Naive B cell (primary cell): ENCODE measurements around the gene MLST8. TPM values are rescaled to one million over a fixed set of nuclear protein-coding genes. Genes with fewer than 3 reads are reported as not detected.

Experiments
- ATAC-seq, 2 donors: fragments of 150-1000 bp; cut with Tn5 transposase; 2 replicates each; pipeline ENCODE4 v1.10.0; 2021; ENCODE audit warnings: low read depth in 2 of 2, mild to moderate bottlenecking in 2 of 2, moderate library complexity in 2 of 2
- DNase-seq: peaks from one replicate; pipeline ENCODE4 v3.0.0; 2022
- H3K27ac Mint-ChIP-seq, 6 donors: one replicate each; pipeline ENCODE4 v1.8.0; 2020 to 2022; ENCODE audit warnings: mild to moderate bottlenecking in 6 of 6, mixed read lengths in 6 of 6, moderate library complexity in 5 of 6, inconsistent platforms in 2 of 6
- H3K27me3 Mint-ChIP-seq, 3 donors: one replicate each; pipeline ENCODE4 v1.8.0; 2021 to 2022; ENCODE audit warnings: mixed read lengths in 3 of 3, mild to moderate bottlenecking in 1 of 3
- H3K36me3 Mint-ChIP-seq, 2 donors: one replicate each; pipeline ENCODE4 v1.8.0; 2020 to 2022; ENCODE audit warnings: mixed read lengths in 2 of 2, inconsistent platforms in 1 of 2, mild to moderate bottlenecking in 1 of 2
- H3K4me1 Mint-ChIP-seq, 3 donors: one replicate each; pipeline ENCODE4 v1.8.0; 2020 to 2022; ENCODE audit warnings: mixed read lengths in 3 of 3, inconsistent platforms in 1 of 3, mild to moderate bottlenecking in 1 of 3, moderate library complexity in 1 of 3
- H3K4me3 Mint-ChIP-seq, 8 donors: one replicate each; pipeline ENCODE4 v1.8.0; 2020 to 2022; ENCODE audit warnings: mild to moderate bottlenecking in 8 of 8, mixed read lengths in 8 of 8, moderate library complexity in 8 of 8, inconsistent platforms in 2 of 8
- H3K9me3 Mint-ChIP-seq, 7 donors: one replicate each; pipeline ENCODE4 v1.8.0; 2020 to 2022; ENCODE audit warnings: mixed read lengths in 7 of 7, mild to moderate bottlenecking in 5 of 7, inconsistent platforms in 2 of 7, moderate library complexity in 1 of 7
- polyA plus RNA-seq, 6 donors: library from polyadenylated mRNA; unstranded; fragments of 300-500 nt; fragmentation: Illumina TruSeq; gene quantifications; one replicate each; pipeline ENCODE4 v1.2.3, GENCODE V29; 2021; ENCODE audit warnings: low read depth in 6 of 6

The MLST8 gene
- polyA plus RNA-seq, 6 donors from 2014 or later = 28.1 to 43.1 (median 33.4) TPM

DNA sequence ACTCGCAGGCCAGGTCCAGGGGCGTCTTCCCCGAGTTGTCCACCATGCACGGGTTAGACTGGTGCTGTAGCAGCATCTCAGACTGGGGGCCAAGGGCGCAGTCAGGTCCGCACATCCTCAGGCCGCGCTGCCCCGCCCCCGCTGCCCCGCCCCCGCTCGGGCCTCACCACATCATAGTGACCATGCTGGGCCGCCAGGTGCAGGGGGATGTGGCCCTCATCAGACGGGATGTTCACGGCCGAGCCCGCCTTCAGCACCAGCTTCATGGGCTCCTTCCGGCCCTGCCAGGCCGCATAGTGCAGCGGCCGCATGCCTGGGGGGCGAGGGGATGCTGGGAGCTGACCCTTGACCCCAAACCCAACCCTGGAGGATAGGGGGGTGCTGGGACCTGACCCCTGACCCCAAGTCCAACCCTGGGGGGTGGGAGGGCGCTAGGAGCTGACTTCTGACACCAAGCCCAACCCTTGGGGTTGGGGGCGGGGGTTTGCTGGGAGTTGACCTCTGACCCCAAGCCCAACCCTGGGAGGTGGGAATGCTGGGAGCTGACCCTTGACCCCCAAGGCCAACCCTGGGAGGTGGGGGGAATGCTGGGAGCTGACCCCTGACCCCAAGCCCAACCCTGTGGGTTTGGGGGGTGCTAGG, 15.9 kb upstream of the MLST8 start:
- DNase-seq (no peak), ATAC-seq (no peak)
- no peak overlapping the region for H3K27ac Mint-ChIP-seq
- H3K9me3 Mint-ChIP-seq = no peaks in the 10 kb centered on the region
- H3K4me3 Mint-ChIP-seq = no peak overlapping the region
- H3K36me3 Mint-ChIP-seq = no peaks in the 10 kb centered on the region
- H3K4me1 Mint-ChIP-seq = no peaks in the 10 kb centered on the region
- H3K27me3 Mint-ChIP-seq = peaks cover 0 to 29% (median 14%) of the 10 kb centered on the region in 3 donors

DNA sequence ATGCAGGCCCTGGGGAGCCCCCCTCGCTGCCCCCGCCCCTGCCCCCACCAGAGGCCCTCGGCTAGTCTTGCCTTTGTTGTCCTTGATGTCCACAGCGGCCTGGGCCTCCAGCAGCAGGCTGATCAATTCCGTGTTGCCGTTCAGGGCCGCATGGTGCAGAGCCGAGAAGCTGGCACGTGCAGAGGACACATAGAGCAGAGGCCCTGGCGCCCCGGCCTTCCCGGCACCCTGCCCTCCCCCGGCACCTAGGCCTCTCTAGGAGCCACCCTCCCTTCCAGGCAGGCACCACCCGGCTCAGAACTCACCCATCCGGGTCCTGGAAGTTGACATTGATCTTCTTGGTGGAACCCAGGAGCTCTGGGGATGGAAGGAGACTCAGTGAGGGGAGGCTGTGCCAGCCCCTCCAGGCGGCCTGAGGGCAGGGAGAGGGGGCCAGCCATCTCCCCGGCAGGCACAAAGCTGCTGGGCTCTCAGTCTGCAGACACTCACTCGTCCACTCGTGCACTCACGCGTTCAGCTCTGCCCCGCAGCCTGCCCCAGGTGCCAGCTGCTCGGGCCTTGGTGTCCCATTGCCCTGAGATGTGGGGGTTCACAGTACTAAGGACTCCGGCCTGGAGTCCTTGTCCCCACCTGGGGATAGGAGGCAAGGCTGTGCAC, 15.1 kb upstream of the MLST8 start:
- Mint-ChIP-seq H3K36me3 (no peaks in the 10 kb centered on the region), H3K4me3 (no peak overlapping the region), H3K27ac (no peak overlapping the region), H3K27me3 (peaks cover 6 to 36% (median 20%) of the 10 kb centered on the region in 3 donors), H3K9me3 (no peaks in the 10 kb centered on the region), H3K4me1 (peaks cover 5 to 7% (median 5%) of the 10 kb centered on the region in 3 donors)
- no peak for ATAC-seq
- no peak for DNase-seq

DNA sequence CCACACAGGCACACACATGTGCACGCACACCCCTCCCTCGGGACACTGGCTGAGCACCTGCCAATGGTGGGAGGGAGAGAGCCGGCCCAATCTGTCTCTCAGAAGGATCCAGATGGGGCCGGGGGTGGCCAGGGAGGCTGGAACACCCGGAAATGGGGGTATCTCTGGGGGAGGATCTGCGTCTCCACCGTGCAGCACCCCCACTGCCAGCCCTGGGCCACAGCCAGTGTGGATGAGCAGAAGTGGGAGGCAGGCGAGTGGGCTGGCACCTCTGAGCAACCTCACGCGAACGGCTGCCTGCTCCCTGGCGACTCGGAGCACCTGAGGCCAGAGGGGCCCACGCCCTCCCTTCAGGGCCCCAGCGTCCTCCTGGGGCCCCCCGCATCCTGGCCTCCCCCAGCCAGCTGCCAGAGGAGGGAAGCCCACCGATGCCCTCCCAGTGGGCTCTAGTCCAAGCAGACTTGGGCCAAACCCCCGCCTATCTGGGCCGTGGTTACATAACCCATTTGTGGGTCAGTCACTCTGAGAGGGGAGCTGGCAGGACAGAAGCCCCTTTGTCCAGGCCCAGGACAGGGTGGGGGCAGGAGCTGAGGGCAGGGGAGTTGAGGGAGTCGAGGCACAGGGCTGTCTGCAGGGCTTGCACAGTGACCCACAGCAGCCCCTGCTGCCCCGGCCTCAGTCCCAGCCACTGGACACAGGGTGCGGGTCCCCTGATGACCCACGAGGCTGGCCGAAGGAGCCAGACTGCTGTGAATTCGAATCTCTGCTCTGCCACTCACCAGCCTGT, 14.4 kb upstream of the MLST8 start:
- no peak overlapping the region for H3K4me3 Mint-ChIP-seq
- H3K4me1 Mint-ChIP-seq = peaks cover 5 to 7% (median 6%) of the 10 kb centered on the region in 3 donors
- DNase-seq (no peak), ATAC-seq (no peak)
- no peak overlapping the region for H3K27ac Mint-ChIP-seq
- H3K27me3 Mint-ChIP-seq = peaks cover 6 to 40% (median 22%) of the 10 kb centered on the region in 3 donors
- no peaks in the 10 kb centered on the region for H3K9me3 Mint-ChIP-seq
- no peaks in the 10 kb centered on the region for H3K36me3 Mint-ChIP-seq

DNA sequence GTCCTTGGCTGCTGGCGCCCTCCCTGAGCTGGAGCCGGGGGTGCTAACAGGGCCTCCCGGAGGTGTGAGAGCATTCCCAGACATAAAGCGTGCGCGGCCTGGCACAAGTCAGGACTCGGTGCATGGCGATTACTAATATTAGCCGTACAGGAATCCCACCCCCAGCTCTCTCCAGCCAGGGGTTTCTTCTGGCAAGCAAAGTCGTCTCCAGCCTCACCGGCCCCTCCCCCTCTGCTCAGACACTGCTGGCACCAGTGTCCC, 13.9 kb upstream of the MLST8 start:
- no peaks in the 10 kb centered on the region for H3K36me3 Mint-ChIP-seq
- ATAC-seq (no peak), DNase-seq (no peak)
- H3K4me3 Mint-ChIP-seq = no peak overlapping the region
- H3K9me3 Mint-ChIP-seq = no peaks in the 10 kb centered on the region
- no peak overlapping the region for H3K27ac Mint-ChIP-seq
- peaks cover 6 to 40% (median 22%) of the 10 kb centered on the region in 3 donors for H3K27me3 Mint-ChIP-seq
- peaks cover 5 to 7% (median 6%) of the 10 kb centered on the region in 3 donors for H3K4me1 Mint-ChIP-seq

DNA sequence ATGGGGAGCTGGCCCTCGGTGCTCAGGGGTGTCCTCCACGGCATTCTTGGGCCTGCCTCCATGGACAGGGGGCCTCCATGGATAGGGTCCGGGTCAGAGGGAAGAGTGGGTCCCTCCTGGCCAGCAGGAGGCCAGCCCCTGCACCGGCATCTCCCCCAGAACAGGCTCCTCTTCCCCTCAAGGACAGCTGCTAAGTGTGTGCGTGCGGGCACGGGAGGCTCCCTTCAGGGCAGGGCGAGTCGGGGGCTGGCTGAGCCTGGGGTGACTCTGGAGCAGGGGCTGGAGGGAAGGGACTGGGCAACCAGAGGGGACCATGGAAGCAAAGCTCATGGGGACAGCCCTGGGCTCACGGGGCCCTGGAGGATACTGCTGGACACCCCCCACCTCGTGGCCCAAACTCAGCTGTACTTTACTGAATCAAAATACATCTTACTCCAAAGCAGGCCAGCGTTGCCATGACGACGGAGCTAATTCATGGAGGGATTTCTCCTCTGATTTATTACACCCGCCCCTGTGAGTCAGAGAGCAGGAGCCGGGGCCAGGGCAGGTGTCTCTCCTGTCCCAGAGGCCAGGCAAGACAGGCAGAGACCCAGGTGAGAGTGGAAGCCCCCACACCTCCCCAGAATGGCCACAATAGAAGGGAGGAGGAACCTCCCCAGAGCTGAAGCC, 11.0 kb upstream of the MLST8 start:
- Mint-ChIP-seq H3K27me3 (peaks cover 23 to 63% (median 43%) of the 10 kb centered on the region in 3 donors), H3K27ac (peak overlapping the region in 1 of 6 donors; percentile 67), H3K4me1 (peaks cover 6 to 9% (median 9%) of the 10 kb centered on the region in 3 donors), H3K9me3 (no peaks in the 10 kb centered on the region), H3K36me3 (no peaks in the 10 kb centered on the region), H3K4me3 (peak overlapping the region in 5 of 8 donors; percentile 15 to 62 (median 29))
- ATAC-seq (no peak), DNase-seq (no peak)

DNA sequence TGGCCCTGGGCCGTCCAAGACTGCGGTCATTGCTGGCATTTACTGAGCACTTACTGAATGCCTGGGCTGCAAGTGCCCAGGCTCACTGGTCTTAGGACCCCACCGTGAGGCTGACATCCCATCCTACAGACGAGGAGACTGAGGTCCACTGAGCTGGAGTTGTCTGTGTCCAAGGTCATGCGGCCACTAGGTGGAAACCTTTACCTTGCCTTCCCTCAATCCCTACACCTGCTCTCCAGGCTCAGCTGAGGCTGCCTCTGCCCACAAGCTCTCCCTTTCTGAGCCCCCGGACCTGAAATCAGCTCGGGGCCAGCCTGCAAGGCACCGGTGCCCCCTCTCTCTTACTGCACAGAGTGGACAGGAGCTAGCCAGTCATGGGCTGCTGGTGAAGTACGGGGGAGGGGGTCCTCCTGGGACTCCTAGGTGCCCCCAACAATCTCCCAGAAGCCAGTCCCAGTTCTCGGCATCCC, 10.4 kb upstream of the MLST8 start:
- Mint-ChIP-seq H3K27me3 (peaks cover 23 to 66% (median 46%) of the 10 kb centered on the region in 3 donors), H3K36me3 (no peaks in the 10 kb centered on the region), H3K4me1 (peaks cover 6 to 9% (median 9%) of the 10 kb centered on the region in 3 donors), H3K27ac (peak overlapping the region in 2 of 6 donors; percentile 67 to 91), H3K9me3 (no peaks in the 10 kb centered on the region), H3K4me3 (peak overlapping the region in 7 of 8 donors; percentile 21 to 79 (median 58))
- peak; percentile 53 for DNase-seq
- ATAC-seq = peak; percentile 74 to 83

DNA sequence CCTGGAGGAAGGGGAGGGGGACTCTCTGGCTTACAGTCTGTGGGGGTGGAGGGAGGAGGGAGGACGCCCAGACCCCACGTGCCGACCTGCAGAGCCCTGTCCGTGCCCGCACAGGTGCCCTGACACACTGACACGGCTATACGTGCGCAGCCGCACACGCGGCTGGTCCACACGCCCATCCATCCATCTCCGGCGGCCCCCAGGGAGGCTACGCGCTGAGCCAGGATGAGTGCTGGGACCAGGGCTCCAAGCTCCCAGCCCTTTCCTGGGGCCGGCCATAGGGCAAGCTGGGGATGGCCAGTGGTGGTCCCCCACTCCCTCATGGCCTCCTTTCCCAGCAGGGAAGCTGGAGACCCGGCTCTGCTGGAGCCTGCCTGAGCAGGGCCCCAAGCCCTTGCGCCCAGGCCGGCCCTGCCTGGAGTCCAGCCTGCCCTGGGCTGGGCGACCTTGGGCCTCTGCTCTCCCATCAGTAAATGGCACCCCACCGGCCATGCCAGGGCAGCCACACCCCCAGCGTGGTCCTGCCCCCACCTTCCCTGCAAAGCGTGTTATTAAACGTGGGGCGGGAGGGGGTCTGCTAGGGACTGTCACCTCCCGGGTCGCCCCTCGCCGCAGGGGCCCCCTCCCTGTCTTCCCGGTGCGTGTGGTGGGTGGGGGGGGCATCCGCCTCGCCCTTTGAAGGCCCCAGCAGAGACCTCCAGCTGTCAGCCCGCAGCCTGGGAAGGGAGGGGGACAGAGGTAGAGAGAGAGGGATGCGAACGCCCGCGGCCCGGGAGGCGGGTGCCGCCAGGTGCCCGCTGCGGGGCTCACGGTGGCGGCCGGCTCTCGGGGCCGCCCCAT, 9.7 kb upstream of the MLST8 start:
- DNase-seq (no peak), ATAC-seq (peak; percentile 23 to 26)
- Mint-ChIP-seq H3K9me3 (peaks cover 0 to 1% (median 0%) of the 10 kb centered on the region in 7 donors), H3K4me1 (peaks cover 6 to 9% (median 9%) of the 10 kb centered on the region in 3 donors), H3K4me3 (peak overlapping the region in 6 of 8 donors; percentile 45 to 79 (median 60)), H3K27ac (no peak overlapping the region), H3K36me3 (no peaks in the 10 kb centered on the region), H3K27me3 (peaks cover 23 to 72% (median 52%) of the 10 kb centered on the region in 3 donors)

DNA sequence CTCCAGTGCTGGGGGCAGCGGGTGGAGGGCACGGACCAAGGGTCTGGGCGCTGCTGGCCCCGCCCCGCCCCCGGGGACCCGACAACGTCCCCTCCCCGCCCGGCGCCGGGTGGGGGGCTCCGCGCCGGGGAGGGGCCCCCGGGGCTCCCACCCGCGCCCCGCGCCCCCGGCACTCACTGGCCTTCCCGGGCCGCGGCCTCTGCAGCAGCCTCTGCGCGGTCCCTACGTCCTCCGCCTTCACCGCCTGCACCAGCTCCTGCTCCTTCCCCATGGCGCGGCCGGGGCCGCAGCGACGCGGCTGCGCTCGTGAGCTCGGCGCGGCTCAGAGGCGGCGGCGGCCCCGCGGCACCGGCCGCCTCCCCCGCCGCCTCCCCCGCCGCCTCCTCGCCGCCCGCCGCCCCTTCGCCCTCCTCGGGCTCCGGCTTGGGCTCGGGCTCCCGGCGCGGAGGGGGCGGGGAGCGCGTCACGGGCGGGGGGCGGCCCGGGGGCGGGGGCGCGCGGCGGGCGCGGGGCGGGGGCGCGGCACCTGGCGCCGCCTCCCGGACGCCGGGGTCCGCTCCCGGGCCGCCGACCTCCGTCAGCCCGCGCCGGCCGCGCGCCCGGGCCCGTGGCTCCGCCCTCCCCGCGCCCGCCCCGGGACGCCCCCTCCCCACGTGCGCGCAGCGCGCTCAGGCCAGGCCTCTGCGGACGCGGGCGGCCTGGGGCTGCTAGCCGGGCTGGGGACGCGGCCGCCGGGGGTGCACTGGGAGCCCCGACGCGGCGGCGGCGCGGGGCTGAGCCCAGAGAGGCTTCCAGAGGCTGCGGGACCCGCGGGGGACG, 8.9 kb upstream of the MLST8 start, which contains the start of gene CASKIN1:
CASKIN1 (minus strand) TSS at position 444 of the 819 bp plus-strand sequence; CDS start at position 271, 173 bp downstream.
- peak; percentile 43 to 56 for ATAC-seq
- H3K4me3 Mint-ChIP-seq = peak within 1 kb of the TSS; percentile 56 to 84 (median 70)
- DNase-seq = no peak

DNA sequence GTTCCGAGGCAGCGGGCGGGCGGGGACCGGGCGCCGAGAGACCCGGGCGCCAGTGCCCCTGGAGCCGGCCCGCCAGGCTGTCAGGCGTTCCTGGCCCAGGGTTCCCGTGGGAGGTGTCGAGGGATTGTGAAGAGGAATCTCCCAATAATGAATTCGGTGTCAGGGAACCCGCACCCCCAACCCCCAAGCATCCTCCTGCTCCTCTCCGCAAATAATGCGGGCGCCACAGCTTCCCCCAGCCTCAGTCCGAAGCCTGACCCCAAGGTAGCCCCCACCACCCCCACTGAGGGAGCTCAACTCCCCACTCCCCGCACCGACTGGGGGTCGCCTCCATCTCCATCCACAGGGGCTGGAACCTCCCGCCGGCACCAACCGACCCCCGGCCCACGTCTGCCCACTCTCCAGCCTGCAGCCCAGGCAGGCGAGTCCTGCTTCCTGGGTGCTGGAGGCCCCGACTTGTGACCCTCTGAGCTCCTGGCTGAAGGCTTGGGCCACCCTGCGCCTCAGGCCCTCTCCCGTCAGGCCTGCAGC, 8.2 kb upstream of the MLST8 start:
- Mint-ChIP-seq H3K9me3 (peaks cover 0 to 1% (median 0%) of the 10 kb centered on the region in 7 donors), H3K4me1 (peaks cover 6 to 9% (median 9%) of the 10 kb centered on the region in 3 donors), H3K4me3 (peak overlapping the region; percentile 56 to 84 (median 70)), H3K36me3 (no peaks in the 10 kb centered on the region), H3K27me3 (peaks cover 23 to 73% (median 49%) of the 10 kb centered on the region in 3 donors), H3K27ac (no peak overlapping the region)
- no peak for DNase-seq
- no peak for ATAC-seq

More for the DNA sequence above, 8.9 kb upstream of the MLST8 start, which contains the start of gene CASKIN1:
- H3K36me3 Mint-ChIP-seq = no peaks in the 10 kb centered on the region
- H3K27me3 Mint-ChIP-seq = peaks cover 23 to 73% (median 54%) of the 10 kb centered on the region in 3 donors
- H3K9me3 Mint-ChIP-seq = peaks cover 0 to 1% (median 0%) of the 10 kb centered on the region in 7 donors
- H3K4me1 Mint-ChIP-seq = peaks cover 6 to 9% (median 9%) of the 10 kb centered on the region in 3 donors
- H3K27ac Mint-ChIP-seq = no peak within 1 kb of the TSS

DNA sequence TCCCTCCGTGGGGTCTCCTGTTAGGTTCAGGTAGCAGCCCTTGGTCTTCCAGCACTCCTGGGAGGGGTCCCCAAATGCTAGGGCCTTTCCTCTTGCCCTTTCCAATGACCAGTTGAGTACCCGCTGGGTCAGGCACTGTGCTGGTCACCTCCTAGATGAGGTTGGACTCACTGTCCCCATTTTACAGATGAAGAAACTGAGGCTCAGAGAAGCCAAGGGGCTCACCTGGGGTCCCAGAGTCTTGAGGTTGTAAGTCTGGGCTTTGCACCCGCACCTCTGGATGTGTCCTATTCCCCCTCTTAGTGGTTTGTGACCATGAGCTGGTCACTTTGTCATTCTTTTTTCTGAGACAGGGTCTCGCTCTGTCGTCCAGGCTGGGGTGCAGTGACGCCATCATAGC, 7.5 kb upstream of the MLST8 start:
- no peak for DNase-seq
- no peak for ATAC-seq
- H3K27ac Mint-ChIP-seq = peak overlapping the region in 1 of 6 donors; percentile 13
- no peaks in the 10 kb centered on the region for H3K36me3 Mint-ChIP-seq
- peak overlapping the region; percentile 20 to 82 (median 70) for H3K4me3 Mint-ChIP-seq
- H3K27me3 Mint-ChIP-seq = peaks cover 23 to 68% (median 41%) of the 10 kb centered on the region in 3 donors
- H3K9me3 Mint-ChIP-seq = peaks cover 0 to 1% (median 0%) of the 10 kb centered on the region in 7 donors
- peaks cover 6 to 9% (median 9%) of the 10 kb centered on the region in 3 donors for H3K4me1 Mint-ChIP-seq

DNA sequence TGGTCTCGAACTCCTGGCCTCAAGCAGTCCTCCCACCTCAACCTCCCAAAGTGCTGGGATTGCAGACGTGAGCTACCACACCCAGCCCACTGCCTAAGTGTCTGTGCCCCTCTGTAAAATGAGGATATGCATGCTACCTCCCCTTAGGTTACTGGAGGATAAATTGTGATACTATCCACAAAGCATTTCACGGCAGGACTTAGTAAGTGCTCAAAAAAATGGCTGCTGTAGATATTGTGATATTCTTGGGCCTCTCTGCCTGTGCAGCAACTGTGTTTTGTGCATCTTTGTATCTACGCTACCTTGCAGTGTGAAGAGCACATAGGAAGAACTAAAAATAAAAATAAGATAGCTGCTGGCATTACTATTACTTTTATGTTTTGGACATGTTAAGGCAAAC, 7.0 kb upstream of the MLST8 start:
- no peak for ATAC-seq
- Mint-ChIP-seq H3K27me3 (peaks cover 23 to 62% (median 40%) of the 10 kb centered on the region in 3 donors), H3K4me3 (peak overlapping the region in 7 of 8 donors; percentile 10 to 82 (median 68)), H3K9me3 (peaks cover 0 to 1% (median 0%) of the 10 kb centered on the region in 7 donors), H3K36me3 (no peaks in the 10 kb centered on the region), H3K27ac (no peak overlapping the region), H3K4me1 (peaks cover 8 to 9% (median 9%) of the 10 kb centered on the region in 3 donors)
- DNase-seq = no peak
